8988T (cell line): Measurements from ENCODE around the gene TMEM30A.
A peak's percentile ranks its signal among the peaks of the same experiment; 100 is the strongest.

Source experiments
- DNase-seq: peaks from one replicate; pipeline ENCODE4 v3.0.0; 2011

Gene TMEM30A

GRCh38 chr6:75261299-75261698, 23.3 kb downstream of the TMEM30A start:
- no peak for DNase-seq

- DNase-seq, result no peak
These were observed 27.1 kb downstream of the TMEM30A start for GRCh38 chr6:75257343-75258087.

- no peak for DNase-seq
These were observed 34.0 kb downstream of the TMEM30A start for GRCh38 chr6:75250552-75250951.

- DNase-seq, result no peak
These were observed 34.8 kb downstream of the TMEM30A start for GRCh38 chr6:75249837-75250236.

- no peak for DNase-seq
These were observed 38.2 kb downstream of the TMEM30A start for GRCh38 chr6:75246386-75246785.

DNA sequence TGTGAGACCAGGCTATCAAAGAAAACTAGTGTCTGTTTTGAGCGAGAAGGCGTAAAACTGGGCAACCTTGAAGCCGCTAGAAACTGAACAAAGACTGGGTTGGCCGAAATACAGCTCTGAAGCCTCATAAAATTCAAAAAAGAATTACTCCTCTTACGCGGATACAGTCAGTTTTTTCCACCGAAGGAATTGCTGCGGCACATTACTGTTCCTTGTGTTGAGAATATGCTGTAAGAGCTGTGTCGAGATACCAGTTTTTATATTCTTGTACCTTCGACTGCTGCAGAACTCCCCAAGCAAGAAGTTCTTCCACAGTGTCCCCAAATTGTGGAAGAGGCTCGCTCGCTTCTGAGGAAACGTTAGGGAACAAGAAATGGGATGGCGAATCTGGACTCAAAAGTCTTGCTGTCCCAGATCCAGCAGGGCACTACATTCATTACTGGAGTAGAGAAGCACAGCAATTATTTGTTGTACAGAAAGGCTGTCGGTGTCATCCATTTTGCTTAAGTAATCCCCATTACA, 40.5 kb downstream of the TMEM30A start:
- no peak for DNase-seq

DNA sequence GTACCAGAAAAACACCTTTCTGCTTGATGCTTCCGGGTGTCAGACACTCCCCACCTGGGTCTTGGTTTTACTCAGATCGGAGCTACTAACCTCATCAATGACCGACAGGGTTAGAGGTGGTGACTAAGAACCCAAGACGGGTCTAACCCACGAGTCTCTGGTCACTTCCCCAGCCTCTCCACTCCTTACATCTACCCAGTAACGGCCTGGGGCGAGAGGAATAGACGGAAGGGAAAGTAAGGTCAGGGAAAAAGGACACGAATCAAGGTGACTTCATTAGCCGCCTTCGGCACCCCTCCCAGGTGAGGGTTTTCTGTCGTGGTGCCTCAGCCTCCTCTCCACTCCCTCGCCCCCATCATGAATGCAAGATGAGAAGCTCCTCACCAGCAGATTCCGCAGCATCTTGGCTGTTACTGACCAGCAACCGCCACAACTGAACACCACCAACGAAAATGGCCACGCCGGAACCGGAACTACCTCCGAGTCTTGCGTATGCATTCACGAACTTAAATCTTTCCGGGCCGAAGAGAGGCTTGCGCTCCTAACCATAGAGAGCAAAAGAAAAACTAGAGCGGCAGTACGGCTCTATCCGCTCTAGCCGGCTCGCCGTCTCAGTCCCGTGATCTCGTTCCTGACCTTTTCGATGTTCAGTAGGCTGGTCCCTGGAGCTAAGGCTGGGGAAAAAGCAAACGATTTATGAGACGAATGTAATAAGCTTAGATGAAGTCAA, 41.1 kb downstream of the TMEM30A start, which contains the start of gene COX7A2:
Gene COX7A2 (minus strand): TSS at position 469 of the 730 bp plus-strand sequence. CDS start 67 bp downstream, at position 402.
- DNase-seq, result peak; percentile 27

- DNase-seq, result no peak
These were observed 48.0 kb downstream of the TMEM30A start for GRCh38 chr6:75236630-75237029.

DNA sequence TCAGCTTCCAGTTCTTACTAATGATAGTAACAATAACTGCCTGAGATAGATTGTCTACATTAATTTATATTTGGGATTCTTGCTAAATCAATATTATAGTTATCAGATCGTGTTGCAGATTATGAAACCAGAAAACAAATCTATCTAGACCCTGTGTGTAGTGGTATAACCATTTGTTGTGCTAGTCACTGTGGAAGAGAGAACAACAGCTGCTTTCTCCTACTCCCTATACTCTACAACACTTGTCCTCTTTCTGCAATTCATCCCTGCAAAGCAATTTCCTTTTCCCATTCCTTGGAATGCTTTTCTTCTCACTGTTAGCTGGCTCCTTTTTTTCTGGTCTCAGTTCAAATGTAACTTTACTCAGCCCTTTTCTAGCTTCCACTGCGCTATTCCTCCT, 49.3 kb downstream of the TMEM30A start:
- DNase-seq, result no peak

- DNase-seq, result no peak
These were observed 50.3 kb downstream of the TMEM30A start for GRCh38 chr6:75234126-75234865.

GRCh38 chr6:75233092-75233615, 51.4 kb downstream of the TMEM30A start:
- DNase-seq, result no peak

- no peak for DNase-seq
These were observed 53.9 kb downstream of the TMEM30A start for GRCh38 chr6:75230484-75231325.

DNA sequence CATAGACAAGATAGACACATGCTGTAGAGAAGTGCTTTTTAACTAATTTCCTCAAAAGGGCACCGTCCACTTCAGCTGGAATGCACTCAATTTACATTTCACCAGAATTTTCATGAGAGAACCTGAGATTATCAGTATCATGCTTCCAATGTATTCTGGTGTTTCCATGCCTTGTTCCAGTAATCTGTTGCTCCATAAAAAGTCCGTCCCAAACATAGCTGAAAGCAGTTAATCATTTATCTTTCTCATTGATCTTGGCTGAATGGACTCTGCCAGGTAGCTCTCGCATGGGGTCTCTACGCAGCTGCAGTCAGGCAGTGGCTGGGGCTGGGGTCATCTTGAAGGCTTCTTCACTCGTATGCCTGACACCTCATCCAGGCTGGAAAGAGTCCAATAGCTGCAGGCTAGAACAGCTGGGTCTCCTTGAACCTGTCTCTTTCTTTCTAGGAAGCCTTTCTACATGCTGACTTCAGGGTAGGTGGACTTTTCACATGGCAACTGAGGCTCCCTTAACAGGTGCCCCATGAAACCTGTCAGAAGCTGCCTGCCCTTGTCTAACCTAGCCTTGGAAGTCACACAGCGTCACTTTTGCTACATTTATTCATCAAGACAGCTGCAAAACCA, 60.2 kb downstream of the TMEM30A start:
- DNase-seq, result no peak

DNA sequence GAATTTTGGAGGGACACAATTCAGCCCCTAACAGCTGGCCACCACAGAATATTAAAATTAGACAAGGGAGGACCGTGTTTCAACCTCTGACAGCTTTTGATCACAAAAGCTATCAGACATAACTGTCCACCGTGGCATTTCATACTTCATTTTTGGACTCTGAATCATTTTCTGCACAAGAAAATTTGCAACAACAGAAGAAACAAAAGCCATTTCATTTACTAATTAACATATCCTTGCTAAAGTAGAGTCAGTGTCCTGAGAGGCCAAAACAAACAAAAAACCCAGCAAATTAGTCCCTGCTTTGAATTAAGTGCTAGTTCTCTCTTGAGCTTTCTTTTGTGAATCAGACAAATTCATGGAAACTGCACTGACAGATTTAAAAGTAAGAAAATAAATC, 61.2 kb downstream of the TMEM30A start:
- no peak for DNase-seq

DNA sequence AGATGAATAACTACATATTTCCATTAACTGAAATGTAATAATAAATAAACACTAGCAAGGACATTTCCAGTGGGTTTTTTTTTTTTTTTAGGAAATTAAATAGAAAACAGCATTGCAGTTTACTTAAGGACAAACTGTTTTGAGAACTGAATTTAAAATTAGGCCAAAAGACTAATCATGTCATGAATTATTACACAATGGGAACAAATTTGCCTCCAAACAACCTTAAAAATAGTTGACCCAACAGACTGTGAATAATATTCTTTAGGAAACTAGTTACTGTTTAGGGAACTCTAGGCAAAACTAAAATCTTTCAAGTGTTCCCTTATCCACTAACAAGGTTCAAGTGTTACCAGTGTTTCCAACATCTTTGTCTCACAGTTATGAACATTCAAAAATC, 62.3 kb downstream of the TMEM30A start:
- DNase-seq, result no peak

GRCh38 chr6:75221116-75221515, 63.5 kb downstream of the TMEM30A start:
- DNase-seq, result no peak

- DNase-seq, result no peak
These were observed 64.2 kb downstream of the TMEM30A start for GRCh38 chr6:75220357-75220756.

GRCh38 chr6:75219263-75219662, 65.3 kb downstream of the TMEM30A start:
- no peak for DNase-seq

GRCh38 chr6:75217193-75217592, 67.4 kb downstream of the TMEM30A start:
- no peak for DNase-seq

DNA sequence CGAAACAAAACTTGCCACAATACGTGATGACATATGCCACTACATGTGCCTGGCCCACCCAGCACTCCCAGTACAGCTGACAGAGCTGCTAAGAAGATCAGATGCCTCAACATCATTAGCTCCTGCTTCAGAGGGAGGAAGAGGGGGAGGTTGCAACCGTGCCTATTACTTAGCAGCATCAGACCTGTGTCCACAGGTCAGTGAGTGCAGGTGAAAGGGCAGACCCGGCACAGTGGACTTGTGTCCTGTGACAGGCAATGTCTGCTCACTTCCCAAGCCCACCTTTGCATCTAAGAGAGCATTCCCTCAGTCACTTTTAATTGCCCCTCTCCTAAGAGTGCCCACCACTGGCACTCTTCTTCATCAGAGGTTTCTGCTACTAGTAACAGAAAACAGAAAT, 69.3 kb downstream of the TMEM30A start:
- no peak for DNase-seq

- no peak for DNase-seq
These were observed 70.9 kb downstream of the TMEM30A start for GRCh38 chr6:75213732-75214131.

GRCh38 chr6:75213112-75213511, 71.5 kb downstream of the TMEM30A start:
- no peak for DNase-seq
